HepG2 (cell line): ENCODE data around the gene MYORG. TPM values are rescaled to one million over a fixed set of nuclear protein-coding genes. Genes with fewer than 3 reads are reported as not detected.

Source experiments
- ASH2L ChIP-seq: fragments of 300-600, 200-600 bp; sonication (generic); IDR thresholded peaks from 2 replicates; pipeline ENCODE4 v1.7.0; 2017; ENCODE audit warnings: low read depth, mild to moderate bottlenecking, moderate library complexity, mixed read lengths, low read length; ENCODE audit not compliant: insufficient read length
- GATAD2A ChIP-seq: IDR thresholded peaks from 2 replicates; pipeline ENCODE4 v1.6.1; 2016
- NCOA2 ChIP-seq: sonication (generic); formaldehyde crosslinking; IDR thresholded peaks from 2 replicates; pipeline ENCODE4 v1.8.0; 2022; ENCODE audit warnings: inconsistent platforms
- NPAS2 ChIP-seq: sonication (generic); formaldehyde crosslinking; IDR thresholded peaks from 2 replicates; pipeline ENCODE4 v1.8.0; 2022; ENCODE audit warnings: mild to moderate bottlenecking, missing genetic modification reagents, borderline replicate concordance
- RARA ChIP-seq: IDR thresholded peaks from 2 replicates; pipeline ENCODE4 v1.6.1; 2016; ENCODE audit warnings: missing genetic modification reagents, missing compliant biosample characterization
- REPIN1 ChIP-seq: sonication (generic); formaldehyde crosslinking; IDR thresholded peaks from 2 replicates; pipeline ENCODE4 v1.8.0; 2022; ENCODE audit warnings: missing genetic modification reagents, low read depth, mild to moderate bottlenecking, borderline replicate concordance
- RXRB ChIP-seq: IDR thresholded peaks from 2 replicates; pipeline ENCODE4 v1.6.1; 2016; ENCODE audit warnings: borderline replicate concordance, missing genetic modification reagents, missing compliant biosample characterization
- WIZ ChIP-seq: sonication (generic); formaldehyde crosslinking; IDR thresholded peaks from 2 replicates; pipeline ENCODE4 v1.5.1; 2020; ENCODE audit warnings: mild to moderate bottlenecking, missing genetic modification reagents
- ZBTB7B ChIP-seq: sonication (generic); formaldehyde crosslinking; IDR thresholded peaks from 2 replicates; pipeline ENCODE4 v1.4.0; 2020; ENCODE audit warnings: missing genetic modification reagents
- ZNF501 ChIP-seq: sonication (generic); formaldehyde crosslinking; IDR thresholded peaks from 2 replicates; pipeline ENCODE4 v1.5.1; 2020; ENCODE audit warnings: mild to moderate bottlenecking, moderate library complexity, missing genetic modification reagents
- ZNF781 ChIP-seq: sonication (generic); formaldehyde crosslinking; IDR thresholded peaks from 2 replicates; pipeline ENCODE4 v1.5.1; 2020; ENCODE audit warnings: borderline replicate concordance, mild to moderate bottlenecking, missing genetic modification reagents; ENCODE audit errors: not compliant biosample characterization
- polyA plus RNA-seq, 8 experiments: library from polyadenylated mRNA; depleted of rRNA in 3 of 8; stranded (reverse) in 7 of 8; unstranded in 1 of 8; fragments of >200 nt; fragmentation: Illumina TruSeq in 4 of 8; extraction: Trizol in 4 of 8; gene quantifications; 2 replicates each; pipeline versions ENCODE4 v1.2.1 to v1.2.3, GENCODE V29; 2011 to 2016; ENCODE audit warnings: low read depth in 4 of 8, missing spikeins in 1 of 8, mixed read lengths in 1 of 8; ENCODE audit not compliant: insufficient read depth in 1 of 8
- total RNA-seq, 5 experiments: library from RNA; depleted of rRNA; stranded (reverse); fragments of >200 nt; fragmentation: Illumina TruSeq; extraction: Trizol; gene quantifications; 2 replicates each; pipeline ENCODE4 v1.2.3, GENCODE V29; 2016; ENCODE audit warnings: low read depth in 1 of 5
- TF ChIP-seq, protein P1 (sequence below): sonication (generic); formaldehyde crosslinking; IDR thresholded peaks from 2 replicates; pipeline ENCODE4 v1.8.0; 2022; ENCODE audit warnings: mild to moderate bottlenecking, missing genetic modification reagents, moderate library complexity
- TF ChIP-seq, protein P2 (sequence below), 2 experiments: sonication (generic) in 1 of 2; formaldehyde crosslinking in 1 of 2; IDR thresholded peaks; 2 replicates each; pipeline versions ENCODE4 v1.6.1 to v1.9.0; 2014 to 2022; ENCODE audit warnings: antibody characterized with exemption in 1 of 2, borderline replicate concordance in 1 of 2, inconsistent platforms in 1 of 2, low read depth in 1 of 2, missing genetic modification reagents in 1 of 2
- TF ChIP-seq, protein P3 (sequence below): sonication (generic); formaldehyde crosslinking; IDR thresholded peaks from 2 replicates; pipeline ENCODE4 v1.5.0; 2020; ENCODE audit warnings: mild to moderate bottlenecking, missing genetic modification reagents, borderline replicate concordance
- TF ChIP-seq, protein P4 (sequence below): IDR thresholded peaks from 2 replicates; pipeline ENCODE4 v1.6.1; 2012; ENCODE audit warnings: inconsistent platforms
- TF ChIP-seq, protein P5 (sequence below): IDR thresholded peaks from 2 replicates; pipeline ENCODE4 v1.6.1; 2016; ENCODE audit warnings: missing genetic modification reagents, missing compliant biosample characterization

The MYORG gene
- total and polyA plus RNA-seq, 2 of the 13 experiments (the other 11 are each of a cell fraction or from before 2014, with no cell fraction given) = 11.1 to 22.4 TPM

DNA sequence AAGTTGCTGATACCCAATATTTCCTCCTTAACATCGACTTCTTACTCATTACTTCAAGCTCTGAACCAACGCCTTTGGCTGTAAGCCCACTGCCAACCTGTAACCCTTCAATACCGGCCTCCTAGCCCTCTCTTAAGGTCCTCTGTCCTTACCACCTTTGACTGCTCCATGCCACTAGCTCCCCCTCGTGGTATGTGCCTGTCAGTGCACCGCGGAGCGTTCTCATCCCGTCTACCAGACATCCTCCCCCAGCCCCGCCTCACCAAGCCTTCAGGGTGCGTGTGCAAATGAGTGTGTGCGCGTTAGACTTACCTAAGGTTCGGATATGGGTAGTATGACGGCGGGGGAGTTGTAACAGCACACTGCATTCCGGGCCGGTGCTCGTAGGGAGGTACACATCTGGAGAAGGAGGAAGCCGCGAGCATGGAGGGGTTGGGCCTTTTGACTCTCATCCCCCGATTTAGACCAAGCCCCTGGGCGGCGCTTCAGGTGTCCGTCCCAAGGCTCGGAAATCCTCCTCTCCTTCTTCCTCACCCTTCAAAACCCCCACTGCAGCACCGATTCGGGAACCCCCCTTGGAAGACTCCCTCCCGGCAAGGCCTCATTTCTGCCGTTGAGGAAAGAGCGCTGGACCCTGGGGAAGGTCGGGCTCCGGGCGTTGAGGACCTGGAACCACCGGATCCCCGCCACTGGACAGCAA lies 2.8 kb upstream of the MYORG start (continued):
- TF ChIP-seq ZBTB7B (0 out of 2 replicates have a peak, but pooled peaks have one; percentile 2), GATAD2A (CRISPR knock-in tag) (peak; percentile 68), ASH2L (peak; percentile 63), ZNF501 (CRISPR knock-in tag) (peak; percentile 39; the same call in 1 of the 2 replicates), WIZ (CRISPR knock-in tag) (no peak), RARA (no peak), RXRB (peak; percentile 51; the same call in 1 of the 2 replicates), NPAS2 (CRISPR knock-in tag) (no peak), REPIN1 (CRISPR knock-in tag) (peak; percentile 81), NCOA2 (CRISPR knock-in tag) (no peak), ZNF781 (CRISPR knock-in tag) (no peak)
- TF ChIP-seq, protein P1, sequence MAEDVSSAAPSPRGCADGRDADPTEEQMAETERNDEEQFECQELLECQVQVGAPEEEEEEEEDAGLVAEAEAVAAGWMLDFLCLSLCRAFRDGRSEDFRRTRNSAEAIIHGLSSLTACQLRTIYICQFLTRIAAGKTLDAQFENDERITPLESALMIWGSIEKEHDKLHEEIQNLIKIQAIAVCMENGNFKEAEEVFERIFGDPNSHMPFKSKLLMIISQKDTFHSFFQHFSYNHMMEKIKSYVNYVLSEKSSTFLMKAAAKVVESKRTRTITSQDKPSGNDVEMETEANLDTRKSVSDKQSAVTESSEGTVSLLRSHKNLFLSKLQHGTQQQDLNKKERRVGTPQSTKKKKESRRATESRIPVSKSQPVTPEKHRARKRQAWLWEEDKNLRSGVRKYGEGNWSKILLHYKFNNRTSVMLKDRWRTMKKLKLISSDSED (CRISPR knock-in tag) = no peak
- TF ChIP-seq, protein P2, sequence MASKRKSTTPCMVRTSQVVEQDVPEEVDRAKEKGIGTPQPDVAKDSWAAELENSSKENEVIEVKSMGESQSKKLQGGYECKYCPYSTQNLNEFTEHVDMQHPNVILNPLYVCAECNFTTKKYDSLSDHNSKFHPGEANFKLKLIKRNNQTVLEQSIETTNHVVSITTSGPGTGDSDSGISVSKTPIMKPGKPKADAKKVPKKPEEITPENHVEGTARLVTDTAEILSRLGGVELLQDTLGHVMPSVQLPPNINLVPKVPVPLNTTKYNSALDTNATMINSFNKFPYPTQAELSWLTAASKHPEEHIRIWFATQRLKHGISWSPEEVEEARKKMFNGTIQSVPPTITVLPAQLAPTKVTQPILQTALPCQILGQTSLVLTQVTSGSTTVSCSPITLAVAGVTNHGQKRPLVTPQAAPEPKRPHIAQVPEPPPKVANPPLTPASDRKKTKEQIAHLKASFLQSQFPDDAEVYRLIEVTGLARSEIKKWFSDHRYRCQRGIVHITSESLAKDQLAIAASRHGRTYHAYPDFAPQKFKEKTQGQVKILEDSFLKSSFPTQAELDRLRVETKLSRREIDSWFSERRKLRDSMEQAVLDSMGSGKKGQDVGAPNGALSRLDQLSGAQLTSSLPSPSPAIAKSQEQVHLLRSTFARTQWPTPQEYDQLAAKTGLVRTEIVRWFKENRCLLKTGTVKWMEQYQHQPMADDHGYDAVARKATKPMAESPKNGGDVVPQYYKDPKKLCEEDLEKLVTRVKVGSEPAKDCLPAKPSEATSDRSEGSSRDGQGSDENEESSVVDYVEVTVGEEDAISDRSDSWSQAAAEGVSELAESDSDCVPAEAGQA (IDR thresholded peaks at IDR 0.05; ENCODE audit: low read depth) = no peak; the same call in 1 of the 2 replicates
- TF ChIP-seq, protein P2 (CRISPR knock-in tag; IDR thresholded peaks at IDR 0.05; ENCODE audit: borderline replicate concordance) = no peak
- TF ChIP-seq, protein P3, sequence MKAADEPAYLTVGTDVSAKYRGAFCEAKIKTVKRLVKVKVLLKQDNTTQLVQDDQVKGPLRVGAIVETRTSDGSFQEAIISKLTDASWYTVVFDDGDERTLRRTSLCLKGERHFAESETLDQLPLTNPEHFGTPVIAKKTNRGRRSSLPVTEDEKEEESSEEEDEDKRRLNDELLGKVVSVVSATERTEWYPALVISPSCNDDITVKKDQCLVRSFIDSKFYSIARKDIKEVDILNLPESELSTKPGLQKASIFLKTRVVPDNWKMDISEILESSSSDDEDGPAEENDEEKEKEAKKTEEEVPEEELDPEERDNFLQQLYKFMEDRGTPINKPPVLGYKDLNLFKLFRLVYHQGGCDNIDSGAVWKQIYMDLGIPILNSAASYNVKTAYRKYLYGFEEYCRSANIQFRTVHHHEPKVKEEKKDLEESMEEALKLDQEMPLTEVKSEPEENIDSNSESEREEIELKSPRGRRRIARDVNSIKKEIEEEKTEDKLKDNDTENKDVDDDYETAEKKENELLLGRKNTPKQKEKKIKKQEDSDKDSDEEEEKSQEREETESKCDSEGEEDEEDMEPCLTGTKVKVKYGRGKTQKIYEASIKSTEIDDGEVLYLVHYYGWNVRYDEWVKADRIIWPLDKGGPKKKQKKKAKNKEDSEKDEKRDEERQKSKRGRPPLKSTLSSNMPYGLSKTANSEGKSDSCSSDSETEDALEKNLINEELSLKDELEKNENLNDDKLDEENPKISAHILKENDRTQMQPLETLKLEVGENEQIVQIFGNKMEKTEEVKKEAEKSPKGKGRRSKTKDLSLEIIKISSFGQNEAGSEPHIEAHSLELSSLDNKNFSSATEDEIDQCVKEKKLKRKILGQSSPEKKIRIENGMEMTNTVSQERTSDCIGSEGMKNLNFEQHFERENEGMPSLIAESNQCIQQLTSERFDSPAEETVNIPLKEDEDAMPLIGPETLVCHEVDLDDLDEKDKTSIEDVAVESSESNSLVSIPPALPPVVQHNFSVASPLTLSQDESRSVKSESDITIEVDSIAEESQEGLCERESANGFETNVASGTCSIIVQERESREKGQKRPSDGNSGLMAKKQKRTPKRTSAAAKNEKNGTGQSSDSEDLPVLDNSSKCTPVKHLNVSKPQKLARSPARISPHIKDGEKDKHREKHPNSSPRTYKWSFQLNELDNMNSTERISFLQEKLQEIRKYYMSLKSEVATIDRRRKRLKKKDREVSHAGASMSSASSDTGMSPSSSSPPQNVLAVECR = peak; percentile 58; the same call in 1 of the 2 replicates
- TF ChIP-seq, protein P4, sequence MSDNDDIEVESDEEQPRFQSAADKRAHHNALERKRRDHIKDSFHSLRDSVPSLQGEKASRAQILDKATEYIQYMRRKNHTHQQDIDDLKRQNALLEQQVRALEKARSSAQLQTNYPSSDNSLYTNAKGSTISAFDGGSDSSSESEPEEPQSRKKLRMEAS = no peak
- TF ChIP-seq, protein P5, sequence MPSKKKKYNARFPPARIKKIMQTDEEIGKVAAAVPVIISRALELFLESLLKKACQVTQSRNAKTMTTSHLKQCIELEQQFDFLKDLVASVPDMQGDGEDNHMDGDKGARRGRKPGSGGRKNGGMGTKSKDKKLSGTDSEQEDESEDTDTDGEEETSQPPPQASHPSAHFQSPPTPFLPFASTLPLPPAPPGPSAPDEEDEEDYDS (CRISPR knock-in tag) = peak; percentile 63; the same call in 1 of the 2 replicates
